GM12878 (cell line): Measurements from ENCODE around the gene AXIN1.

ENCODE experiments used
- POLR2AphosphoS5 ChIP-seq: IDR thresholded peaks from 2 replicates; pipeline ENCODE4 v1.6.1; 2011; ENCODE audit warnings: mild to moderate bottlenecking, low read length, inconsistent platforms
- TF ChIP-seq, protein P1 (sequence below): fragments of 450-650 bp; IDR thresholded peaks from 2 replicates; pipeline ENCODE4 v1.6.1; 2016; ENCODE audit warnings: mild to moderate bottlenecking, moderate library complexity, borderline replicate concordance
- TF ChIP-seq, protein P2 (sequence below), 3 experiments: IDR thresholded peaks in 2 of 3; conservative IDR thresholded peaks in 1 of 3; 2 replicates each; pipeline ENCODE4 v1.5.1; 2011; ENCODE audit warnings: low read depth in 3 of 3, low read length in 3 of 3, mild to moderate bottlenecking in 3 of 3, control low read depth in 2 of 3, moderate library complexity in 2 of 3, inconsistent platforms in 1 of 3, mixed read lengths in 1 of 3; ENCODE audit not compliant: control insufficient read depth in 2 of 3, insufficient read depth in 1 of 3; ENCODE audit errors: extremely low read depth in 1 of 3

GRCh38 chr16:260326-260725 lies 92.2 kb downstream of the AXIN1 start:
- TF ChIP-seq POLR2AphosphoS5: no peak
- TF ChIP-seq, protein P1, sequence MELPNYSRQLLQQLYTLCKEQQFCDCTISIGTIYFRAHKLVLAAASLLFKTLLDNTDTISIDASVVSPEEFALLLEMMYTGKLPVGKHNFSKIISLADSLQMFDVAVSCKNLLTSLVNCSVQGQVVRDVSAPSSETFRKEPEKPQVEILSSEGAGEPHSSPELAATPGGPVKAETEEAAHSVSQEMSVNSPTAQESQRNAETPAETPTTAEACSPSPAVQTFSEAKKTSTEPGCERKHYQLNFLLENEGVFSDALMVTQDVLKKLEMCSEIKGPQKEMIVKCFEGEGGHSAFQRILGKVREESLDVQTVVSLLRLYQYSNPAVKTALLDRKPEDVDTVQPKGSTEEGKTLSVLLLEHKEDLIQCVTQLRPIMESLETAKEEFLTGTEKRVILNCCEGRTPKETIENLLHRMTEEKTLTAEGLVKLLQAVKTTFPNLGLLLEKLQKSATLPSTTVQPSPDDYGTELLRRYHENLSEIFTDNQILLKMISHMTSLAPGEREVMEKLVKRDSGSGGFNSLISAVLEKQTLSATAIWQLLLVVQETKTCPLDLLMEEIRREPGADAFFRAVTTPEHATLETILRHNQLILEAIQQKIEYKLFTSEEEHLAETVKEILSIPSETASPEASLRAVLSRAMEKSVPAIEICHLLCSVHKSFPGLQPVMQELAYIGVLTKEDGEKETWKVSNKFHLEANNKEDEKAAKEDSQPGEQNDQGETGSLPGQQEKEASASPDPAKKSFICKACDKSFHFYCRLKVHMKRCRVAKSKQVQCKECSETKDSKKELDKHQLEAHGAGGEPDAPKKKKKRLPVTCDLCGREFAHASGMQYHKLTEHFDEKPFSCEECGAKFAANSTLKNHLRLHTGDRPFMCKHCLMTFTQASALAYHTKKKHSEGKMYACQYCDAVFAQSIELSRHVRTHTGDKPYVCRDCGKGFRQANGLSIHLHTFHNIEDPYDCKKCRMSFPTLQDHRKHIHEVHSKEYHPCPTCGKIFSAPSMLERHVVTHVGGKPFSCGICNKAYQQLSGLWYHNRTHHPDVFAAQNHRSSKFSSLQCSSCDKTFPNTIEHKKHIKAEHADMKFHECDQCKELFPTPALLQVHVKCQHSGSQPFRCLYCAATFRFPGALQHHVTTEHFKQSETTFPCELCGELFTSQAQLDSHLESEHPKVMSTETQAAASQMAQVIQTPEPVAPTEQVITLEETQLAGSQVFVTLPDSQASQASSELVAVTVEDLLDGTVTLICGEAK: no peak
- TF ChIP-seq, protein P2, sequence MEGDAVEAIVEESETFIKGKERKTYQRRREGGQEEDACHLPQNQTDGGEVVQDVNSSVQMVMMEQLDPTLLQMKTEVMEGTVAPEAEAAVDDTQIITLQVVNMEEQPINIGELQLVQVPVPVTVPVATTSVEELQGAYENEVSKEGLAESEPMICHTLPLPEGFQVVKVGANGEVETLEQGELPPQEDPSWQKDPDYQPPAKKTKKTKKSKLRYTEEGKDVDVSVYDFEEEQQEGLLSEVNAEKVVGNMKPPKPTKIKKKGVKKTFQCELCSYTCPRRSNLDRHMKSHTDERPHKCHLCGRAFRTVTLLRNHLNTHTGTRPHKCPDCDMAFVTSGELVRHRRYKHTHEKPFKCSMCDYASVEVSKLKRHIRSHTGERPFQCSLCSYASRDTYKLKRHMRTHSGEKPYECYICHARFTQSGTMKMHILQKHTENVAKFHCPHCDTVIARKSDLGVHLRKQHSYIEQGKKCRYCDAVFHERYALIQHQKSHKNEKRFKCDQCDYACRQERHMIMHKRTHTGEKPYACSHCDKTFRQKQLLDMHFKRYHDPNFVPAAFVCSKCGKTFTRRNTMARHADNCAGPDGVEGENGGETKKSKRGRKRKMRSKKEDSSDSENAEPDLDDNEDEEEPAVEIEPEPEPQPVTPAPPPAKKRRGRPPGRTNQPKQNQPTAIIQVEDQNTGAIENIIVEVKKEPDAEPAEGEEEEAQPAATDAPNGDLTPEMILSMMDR (IDR thresholded peaks at IDR 0.05 in 2 of 3, conservative IDR thresholded peaks at IDR 0.05 in 1 of 3; ENCODE audit: control insufficient read depth in 2 of 3, extremely low read depth in 1 of 3, insufficient read depth in 1 of 3, low read depth in 3 of 3, low read length in 3 of 3): no peak
